GM23338 (cell line): ENCODE measurements around the gene CDKN2D. TPM values are rescaled to one million over a fixed set of nuclear protein-coding genes. Genes with fewer than 3 reads are reported as not detected.

Source experiments
- ATAC-seq: fragments of 200-7000 bp; cut with Tn5 transposase; 3 replicates; pipeline ENCODE4 v1.9.1; 2020
- DNase-seq: peaks from one replicate; pipeline ENCODE4 v3.0.0-alpha.2; 2015; ENCODE audit warnings: low spot score
- H2AFZ ChIP-seq: fragments of 200-600 bp; sonication (generic); 2 replicates; pipeline ENCODE4 v1.8.0; 2016; ENCODE audit warnings: antibody characterized with exemption, mild to moderate bottlenecking, moderate library complexity
- H3F3A ChIP-seq: fragments of 200-600 bp; sonication (generic); replicated peaks from 2 replicates; pipeline ENCODE4 v1.8.0; 2017; ENCODE audit warnings: antibody characterized with exemption, mixed run types, low read depth
- H3K27ac ChIP-seq: fragments of 200-600 bp; sonication (generic); 2 replicates; pipeline ENCODE4 v1.6.1; 2016; ENCODE audit warnings: low read depth
- H3K27me3 ChIP-seq: fragments of 200-600 bp; sonication (generic); 2 replicates; pipeline ENCODE4 v1.8.0; 2016; ENCODE audit warnings: mild to moderate bottlenecking, mixed run types, moderate library complexity; ENCODE audit not compliant: insufficient read depth
- H3K36me3 ChIP-seq: fragments of 200-600 bp; sonication (generic); 2 replicates; pipeline ENCODE4 v1.8.0; 2016; ENCODE audit warnings: mild to moderate bottlenecking; ENCODE audit not compliant: insufficient read depth
- H3K4me1 ChIP-seq: fragments of 200-600 bp; sonication (generic); 2 replicates; pipeline ENCODE4 v1.8.0; 2016; ENCODE audit warnings: mild to moderate bottlenecking, moderate library complexity; ENCODE audit not compliant: insufficient read depth
- H3K4me2 ChIP-seq: fragments of 200-600 bp; sonication (generic); 2 replicates; pipeline ENCODE4 v1.7.1; 2017; ENCODE audit warnings: mixed run types
- H3K4me3 ChIP-seq: fragments of 200-600 bp; sonication (generic); 2 replicates; pipeline ENCODE4 v1.6.1; 2016; ENCODE audit warnings: mixed run types
- H3K79me2 ChIP-seq: fragments of 200-600 bp; sonication (generic); replicated peaks from 2 replicates; pipeline ENCODE4 v1.8.0; 2017; ENCODE audit warnings: mild to moderate bottlenecking; ENCODE audit not compliant: insufficient read depth
- H3K9me2 ChIP-seq: fragments of 200-600 bp; sonication (generic); 2 replicates; pipeline ENCODE4 v1.8.0; 2017; ENCODE audit not compliant: insufficient read depth
- H4K20me1 ChIP-seq: fragments of 200-600 bp; sonication (generic); replicated peaks from 2 replicates; pipeline ENCODE4 v1.8.0; 2017; ENCODE audit warnings: mild to moderate bottlenecking; ENCODE audit not compliant: insufficient read depth
- H3K27ac Mint-ChIP-seq: 2 replicates; pipeline ENCODE4 v1.8.0; 2020; ENCODE audit warnings: inconsistent platforms, mild to moderate bottlenecking, moderate library complexity, mixed read lengths
- H3K27me3 Mint-ChIP-seq: 3 replicates; pipeline ENCODE4 v1.8.0; 2022; ENCODE audit warnings: low read depth, mild to moderate bottlenecking, moderate library complexity, mixed read lengths, inconsistent platforms; ENCODE audit not compliant: insufficient read depth, poor library complexity
- H3K36me3 Mint-ChIP-seq: 3 replicates; pipeline ENCODE4 v1.8.0; 2021; ENCODE audit warnings: low read depth, mild to moderate bottlenecking, inconsistent platforms, moderate library complexity, mixed read lengths
- H3K4me1 Mint-ChIP-seq: 3 replicates; pipeline ENCODE4 v1.8.0; 2020; ENCODE audit warnings: mild to moderate bottlenecking, inconsistent platforms, mixed read lengths
- H3K4me3 Mint-ChIP-seq: 3 replicates; pipeline ENCODE4 v1.8.0; 2021; ENCODE audit warnings: moderate library complexity, mild to moderate bottlenecking, inconsistent platforms, mixed read lengths
- H3K9me3 Mint-ChIP-seq: 3 replicates; pipeline ENCODE4 v1.8.0; 2020; ENCODE audit warnings: moderate library complexity, mild to moderate bottlenecking, inconsistent platforms, mixed read lengths
- CREB1 ChIP-seq: fragments of 250-450 bp; sonication (Bioruptor Pico); IDR thresholded peaks from 2 replicates; pipeline ENCODE4 v1.5.0; 2020; ENCODE audit warnings: low read depth, mild to moderate bottlenecking, moderate library complexity
- EZH2 ChIP-seq: fragments of 200-600 bp; sonication (generic); IDR thresholded peaks from one replicate; pipeline ENCODE4 v1.8.0; 2017; ENCODE audit warnings: antibody characterized with exemption, mild to moderate bottlenecking, low read depth; ENCODE audit not compliant: unreplicated experiment
- JUNB ChIP-seq: IDR thresholded peaks from one replicate; pipeline ENCODE4 v1.6.1; 2016; ENCODE audit warnings: antibody characterized with exemption; ENCODE audit not compliant: unreplicated experiment
- NANOG ChIP-seq: IDR thresholded peaks from 2 replicates; pipeline ENCODE4 v1.6.1; 2016; ENCODE audit warnings: antibody characterized with exemption, borderline replicate concordance
- POLR2AphosphoS5 ChIP-seq: IDR thresholded peaks from 2 replicates; pipeline ENCODE4 v1.6.1; 2016; ENCODE audit warnings: antibody characterized with exemption, low read depth
- STAT1 ChIP-seq: IDR thresholded peaks from one replicate; pipeline ENCODE4 v1.6.1; 2016; ENCODE audit warnings: antibody characterized with exemption; ENCODE audit not compliant: unreplicated experiment
- ZNF114 ChIP-seq: fragments of 250-450 bp; sonication (Bioruptor Pico); IDR thresholded peaks from 2 replicates; pipeline ENCODE4 v1.5.0; 2020; ENCODE audit warnings: mild to moderate bottlenecking, moderate library complexity
- ZNF331 ChIP-seq: fragments of 250-450 bp; sonication (Bioruptor Pico); IDR thresholded peaks from 2 replicates; pipeline ENCODE4 v1.5.0; 2020; ENCODE audit warnings: low read depth, mild to moderate bottlenecking, moderate library complexity
- polyA plus RNA-seq: library from polyadenylated mRNA; unstranded; fragments of >200 nt; fragmentation: Nextera tagmentation; extraction: Ambion mirVana; gene quantifications from 2 replicates; pipeline ENCODE4 v1.2.1, GENCODE V29; 2016
- total RNA-seq: library from RNA; depleted of rRNA; stranded (reverse); fragments of >200 nt; shearing (Covaris generic); gene quantifications from 2 replicates; pipeline ENCODE4 v1.2.3, GENCODE V29; 2014
- TF ChIP-seq, protein P1 (sequence below), 2 experiments: fragments of 200-600 bp in 1 of 2; sonication (generic) in 1 of 2; conservative IDR thresholded peaks; 2 replicates each; pipeline versions ENCODE4 v1.5.1 to v1.6.1; 2016 to 2017; ENCODE audit warnings: antibody characterized with exemption in 2 of 2, low read depth in 2 of 2, mild to moderate bottlenecking in 2 of 2, moderate library complexity in 1 of 2
- TF ChIP-seq, protein P2 (sequence below): fragments of 250-450 bp; sonication (Bioruptor Pico); IDR thresholded peaks from 2 replicates; pipeline ENCODE4 v1.5.0; 2020; ENCODE audit warnings: mild to moderate bottlenecking, moderate library complexity
- TF ChIP-seq, protein P3 (sequence below): IDR thresholded peaks from one replicate; pipeline ENCODE4 v1.6.1; 2018; ENCODE audit warnings: antibody characterized with exemption; ENCODE audit not compliant: unreplicated experiment
- TF ChIP-seq, protein P4 (sequence below): IDR thresholded peaks from 2 replicates; pipeline ENCODE4 v1.6.1; 2016; ENCODE audit warnings: antibody characterized with exemption

The CDKN2D gene
- total and polyA plus RNA-seq, 2 experiments from 2014 or later, result 1.4 to 4.0 TPM

DNA sequence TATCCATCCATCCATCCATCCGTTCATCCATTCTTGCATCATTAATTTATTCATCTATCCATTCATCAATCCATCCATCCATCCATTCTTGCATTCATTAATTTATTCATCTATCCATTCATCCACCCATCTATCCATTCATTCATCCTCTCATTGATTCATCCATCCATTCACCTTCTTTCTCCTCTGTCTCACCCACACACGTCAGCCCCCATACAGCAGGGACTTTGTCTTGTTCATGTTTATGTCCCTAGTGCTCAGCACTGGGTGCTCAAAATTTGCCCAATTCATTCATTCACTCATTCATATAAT lies 19.0 kb upstream of the CDKN2D start (continued):
- TF ChIP-seq ZNF114 (no peak), STAT1 (no peak)

DNA sequence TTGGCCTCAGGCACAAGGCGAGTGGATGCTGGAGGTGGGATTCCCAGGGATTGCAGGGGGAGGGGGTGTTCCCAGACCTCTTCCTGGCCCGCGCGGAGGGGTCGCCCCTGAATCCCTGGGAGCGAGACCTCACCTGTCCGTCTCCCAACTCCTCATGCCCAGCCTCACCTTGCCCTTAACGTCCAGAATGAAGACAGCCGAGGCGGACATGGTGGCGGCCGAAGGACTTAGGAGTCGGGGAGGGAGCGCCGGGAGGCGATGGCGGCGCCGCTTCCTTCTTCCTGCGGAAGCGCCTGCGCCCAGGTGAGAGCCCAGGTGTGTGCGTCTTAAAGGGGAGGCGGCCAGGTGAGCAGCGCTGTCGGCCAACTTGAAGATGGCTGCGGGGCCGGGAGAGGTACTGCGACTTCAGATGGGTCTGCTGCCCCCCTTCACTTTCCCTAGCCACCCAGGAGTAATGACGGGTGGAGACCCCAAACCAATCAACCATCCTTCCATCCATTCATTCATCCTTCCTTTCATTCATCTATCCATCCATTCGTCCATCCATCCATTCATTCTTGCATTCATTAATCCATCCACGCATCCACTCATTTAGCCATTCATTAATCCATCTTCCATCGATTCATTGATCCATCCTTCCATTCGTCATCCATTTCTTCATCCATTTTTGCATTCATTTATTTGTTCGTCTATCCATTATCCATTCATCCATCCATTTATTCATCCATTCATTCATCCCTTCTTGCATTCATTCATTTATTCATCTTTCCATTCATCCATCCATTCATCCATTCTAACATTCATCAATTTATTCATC lies 18.5 kb upstream of the CDKN2D start, which contains the start of gene AP1M2:
Gene AP1M2, minus strand, starts transcription at position 291 of the 817 bp plus-strand sequence. Its CDS starts 81 bp downstream, at position 210.
- peaks cover 7% of the 10 kb centered on the region for H3K9me2 ChIP-seq
- H4K20me1 ChIP-seq, result no peaks in the 10 kb centered on the region
- peak within 1 kb of the TSS; percentile 89 for H3K4me2 ChIP-seq
- H3K27me3 ChIP-seq, result no peaks in the 10 kb centered on the region
- H3F3A ChIP-seq, result peaks cover 13% of the 10 kb centered on the region; the same call in 1 of the 2 replicates
- Mint-ChIP-seq H3K4me3 (peak within 1 kb of the TSS; percentile 91), H3K4me1 (peaks cover 11% of the 10 kb centered on the region; the same call in 2 of the 3 replicates), H3K9me3 (no peaks in the 10 kb centered on the region; the same call in none of the 3 replicates), H3K36me3 (peaks cover 23% of the 10 kb centered on the region), H3K27ac (peak within 1 kb of the TSS; percentile 88), H3K27me3 (peaks cover 13% of the 10 kb centered on the region)
- peak within 1 kb of the TSS; percentile 87 for H3K4me3 ChIP-seq
- peak within 1 kb of the TSS; percentile 90 for H2AFZ ChIP-seq
- peak; percentile 96 for ATAC-seq
- peaks cover 17% of the 10 kb centered on the region for H3K79me2 ChIP-seq
- H3K36me3 ChIP-seq, result peaks cover 4% of the 10 kb centered on the region
- H3K27ac ChIP-seq, result no peak within 1 kb of the TSS
- DNase-seq, result peak; percentile 94
- peaks cover 9% of the 10 kb centered on the region; the same call in 1 of the 2 replicates for H3K4me1 ChIP-seq
- TF ChIP-seq, protein P1, sequence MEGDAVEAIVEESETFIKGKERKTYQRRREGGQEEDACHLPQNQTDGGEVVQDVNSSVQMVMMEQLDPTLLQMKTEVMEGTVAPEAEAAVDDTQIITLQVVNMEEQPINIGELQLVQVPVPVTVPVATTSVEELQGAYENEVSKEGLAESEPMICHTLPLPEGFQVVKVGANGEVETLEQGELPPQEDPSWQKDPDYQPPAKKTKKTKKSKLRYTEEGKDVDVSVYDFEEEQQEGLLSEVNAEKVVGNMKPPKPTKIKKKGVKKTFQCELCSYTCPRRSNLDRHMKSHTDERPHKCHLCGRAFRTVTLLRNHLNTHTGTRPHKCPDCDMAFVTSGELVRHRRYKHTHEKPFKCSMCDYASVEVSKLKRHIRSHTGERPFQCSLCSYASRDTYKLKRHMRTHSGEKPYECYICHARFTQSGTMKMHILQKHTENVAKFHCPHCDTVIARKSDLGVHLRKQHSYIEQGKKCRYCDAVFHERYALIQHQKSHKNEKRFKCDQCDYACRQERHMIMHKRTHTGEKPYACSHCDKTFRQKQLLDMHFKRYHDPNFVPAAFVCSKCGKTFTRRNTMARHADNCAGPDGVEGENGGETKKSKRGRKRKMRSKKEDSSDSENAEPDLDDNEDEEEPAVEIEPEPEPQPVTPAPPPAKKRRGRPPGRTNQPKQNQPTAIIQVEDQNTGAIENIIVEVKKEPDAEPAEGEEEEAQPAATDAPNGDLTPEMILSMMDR (conservative IDR thresholded peaks at IDR 0.05; ENCODE audit: low read depth in 2 of 2), result no peak
- TF ChIP-seq ZNF114 (no peak), ZNF331 (CRISPR knock-in tag) (no peak), CREB1 (CRISPR knock-in tag) (no peak), POLR2AphosphoS5 (peak; percentile 87), NANOG (no peak), STAT1 (no peak), JUNB (no peak), EZH2 (no peak)
- TF ChIP-seq, protein P2, sequence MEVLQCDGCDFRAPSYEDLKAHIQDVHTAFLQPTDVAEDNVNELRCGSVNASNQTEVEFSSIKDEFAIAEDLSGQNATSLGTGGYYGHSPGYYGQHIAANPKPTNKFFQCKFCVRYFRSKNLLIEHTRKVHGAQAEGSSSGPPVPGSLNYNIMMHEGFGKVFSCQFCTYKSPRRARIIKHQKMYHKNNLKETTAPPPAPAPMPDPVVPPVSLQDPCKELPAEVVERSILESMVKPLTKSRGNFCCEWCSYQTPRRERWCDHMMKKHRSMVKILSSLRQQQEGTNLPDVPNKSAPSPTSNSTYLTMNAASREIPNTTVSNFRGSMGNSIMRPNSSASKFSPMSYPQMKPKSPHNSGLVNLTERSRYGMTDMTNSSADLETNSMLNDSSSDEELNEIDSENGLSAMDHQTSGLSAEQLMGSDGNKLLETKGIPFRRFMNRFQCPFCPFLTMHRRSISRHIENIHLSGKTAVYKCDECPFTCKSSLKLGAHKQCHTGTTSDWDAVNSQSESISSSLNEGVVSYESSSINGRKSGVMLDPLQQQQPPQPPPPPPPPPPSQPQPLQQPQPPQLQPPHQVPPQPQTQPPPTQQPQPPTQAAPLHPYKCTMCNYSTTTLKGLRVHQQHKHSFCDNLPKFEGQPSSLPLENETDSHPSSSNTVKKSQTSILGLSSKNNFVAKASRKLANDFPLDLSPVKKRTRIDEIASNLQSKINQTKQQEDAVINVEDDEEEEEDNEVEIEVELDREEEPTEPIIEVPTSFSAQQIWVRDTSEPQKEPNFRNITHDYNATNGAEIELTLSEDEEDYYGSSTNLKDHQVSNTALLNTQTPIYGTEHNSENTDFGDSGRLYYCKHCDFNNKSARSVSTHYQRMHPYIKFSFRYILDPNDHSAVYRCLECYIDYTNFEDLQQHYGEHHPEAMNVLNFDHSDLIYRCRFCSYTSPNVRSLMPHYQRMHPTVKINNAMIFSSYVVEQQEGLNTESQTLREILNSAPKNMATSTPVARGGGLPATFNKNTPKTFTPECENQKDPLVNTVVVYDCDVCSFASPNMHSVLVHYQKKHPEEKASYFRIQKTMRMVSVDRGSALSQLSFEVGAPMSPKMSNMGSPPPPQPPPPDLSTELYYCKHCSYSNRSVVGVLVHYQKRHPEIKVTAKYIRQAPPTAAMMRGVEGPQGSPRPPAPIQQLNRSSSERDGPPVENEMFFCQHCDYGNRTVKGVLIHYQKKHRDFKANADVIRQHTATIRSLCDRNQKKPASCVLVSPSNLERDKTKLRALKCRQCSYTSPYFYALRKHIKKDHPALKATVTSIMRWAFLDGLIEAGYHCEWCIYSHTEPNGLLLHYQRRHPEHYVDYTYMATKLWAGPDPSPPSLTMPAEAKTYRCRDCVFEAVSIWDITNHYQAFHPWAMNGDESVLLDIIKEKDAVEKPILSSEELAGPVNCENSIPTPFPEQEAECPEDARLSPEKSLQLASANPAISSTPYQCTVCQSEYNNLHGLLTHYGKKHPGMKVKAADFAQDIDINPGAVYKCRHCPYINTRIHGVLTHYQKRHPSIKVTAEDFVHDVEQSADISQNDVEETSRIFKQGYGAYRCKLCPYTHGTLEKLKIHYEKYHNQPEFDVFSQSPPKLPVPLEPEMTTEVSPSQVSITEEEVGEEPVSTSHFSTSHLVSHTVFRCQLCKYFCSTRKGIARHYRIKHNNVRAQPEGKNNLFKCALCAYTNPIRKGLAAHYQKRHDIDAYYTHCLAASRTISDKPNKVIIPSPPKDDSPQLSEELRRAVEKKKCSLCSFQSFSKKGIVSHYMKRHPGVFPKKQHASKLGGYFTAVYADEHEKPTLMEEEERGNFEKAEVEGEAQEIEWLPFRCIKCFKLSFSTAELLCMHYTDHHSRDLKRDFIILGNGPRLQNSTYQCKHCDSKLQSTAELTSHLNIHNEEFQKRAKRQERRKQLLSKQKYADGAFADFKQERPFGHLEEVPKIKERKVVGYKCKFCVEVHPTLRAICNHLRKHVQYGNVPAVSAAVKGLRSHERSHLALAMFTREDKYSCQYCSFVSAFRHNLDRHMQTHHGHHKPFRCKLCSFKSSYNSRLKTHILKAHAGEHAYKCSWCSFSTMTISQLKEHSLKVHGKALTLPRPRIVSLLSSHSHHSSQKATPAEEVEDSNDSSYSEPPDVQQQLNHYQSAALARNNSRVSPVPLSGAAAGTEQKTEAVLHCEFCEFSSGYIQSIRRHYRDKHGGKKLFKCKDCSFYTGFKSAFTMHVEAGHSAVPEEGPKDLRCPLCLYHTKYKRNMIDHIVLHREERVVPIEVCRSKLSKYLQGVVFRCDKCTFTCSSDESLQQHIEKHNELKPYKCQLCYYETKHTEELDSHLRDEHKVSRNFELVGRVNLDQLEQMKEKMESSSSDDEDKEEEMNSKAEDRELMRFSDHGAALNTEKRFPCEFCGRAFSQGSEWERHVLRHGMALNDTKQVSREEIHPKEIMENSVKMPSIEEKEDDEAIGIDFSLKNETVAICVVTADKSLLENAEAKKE (CRISPR knock-in tag), result no peak
- TF ChIP-seq, protein P3, sequence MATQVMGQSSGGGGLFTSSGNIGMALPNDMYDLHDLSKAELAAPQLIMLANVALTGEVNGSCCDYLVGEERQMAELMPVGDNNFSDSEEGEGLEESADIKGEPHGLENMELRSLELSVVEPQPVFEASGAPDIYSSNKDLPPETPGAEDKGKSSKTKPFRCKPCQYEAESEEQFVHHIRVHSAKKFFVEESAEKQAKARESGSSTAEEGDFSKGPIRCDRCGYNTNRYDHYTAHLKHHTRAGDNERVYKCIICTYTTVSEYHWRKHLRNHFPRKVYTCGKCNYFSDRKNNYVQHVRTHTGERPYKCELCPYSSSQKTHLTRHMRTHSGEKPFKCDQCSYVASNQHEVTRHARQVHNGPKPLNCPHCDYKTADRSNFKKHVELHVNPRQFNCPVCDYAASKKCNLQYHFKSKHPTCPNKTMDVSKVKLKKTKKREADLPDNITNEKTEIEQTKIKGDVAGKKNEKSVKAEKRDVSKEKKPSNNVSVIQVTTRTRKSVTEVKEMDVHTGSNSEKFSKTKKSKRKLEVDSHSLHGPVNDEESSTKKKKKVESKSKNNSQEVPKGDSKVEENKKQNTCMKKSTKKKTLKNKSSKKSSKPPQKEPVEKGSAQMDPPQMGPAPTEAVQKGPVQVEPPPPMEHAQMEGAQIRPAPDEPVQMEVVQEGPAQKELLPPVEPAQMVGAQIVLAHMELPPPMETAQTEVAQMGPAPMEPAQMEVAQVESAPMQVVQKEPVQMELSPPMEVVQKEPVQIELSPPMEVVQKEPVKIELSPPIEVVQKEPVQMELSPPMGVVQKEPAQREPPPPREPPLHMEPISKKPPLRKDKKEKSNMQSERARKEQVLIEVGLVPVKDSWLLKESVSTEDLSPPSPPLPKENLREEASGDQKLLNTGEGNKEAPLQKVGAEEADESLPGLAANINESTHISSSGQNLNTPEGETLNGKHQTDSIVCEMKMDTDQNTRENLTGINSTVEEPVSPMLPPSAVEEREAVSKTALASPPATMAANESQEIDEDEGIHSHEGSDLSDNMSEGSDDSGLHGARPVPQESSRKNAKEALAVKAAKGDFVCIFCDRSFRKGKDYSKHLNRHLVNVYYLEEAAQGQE, result no peak
- TF ChIP-seq, protein P4, sequence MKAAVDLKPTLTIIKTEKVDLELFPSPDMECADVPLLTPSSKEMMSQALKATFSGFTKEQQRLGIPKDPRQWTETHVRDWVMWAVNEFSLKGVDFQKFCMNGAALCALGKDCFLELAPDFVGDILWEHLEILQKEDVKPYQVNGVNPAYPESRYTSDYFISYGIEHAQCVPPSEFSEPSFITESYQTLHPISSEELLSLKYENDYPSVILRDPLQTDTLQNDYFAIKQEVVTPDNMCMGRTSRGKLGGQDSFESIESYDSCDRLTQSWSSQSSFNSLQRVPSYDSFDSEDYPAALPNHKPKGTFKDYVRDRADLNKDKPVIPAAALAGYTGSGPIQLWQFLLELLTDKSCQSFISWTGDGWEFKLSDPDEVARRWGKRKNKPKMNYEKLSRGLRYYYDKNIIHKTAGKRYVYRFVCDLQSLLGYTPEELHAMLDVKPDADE, result peak; percentile 34; the same call in 1 of the 2 replicates
